Esophagus muscularis mucosa (tissue), 4 donors: ENCODE measurements around the gene ZDHHC20.

ENCODE experiments used
- CTCF ChIP-seq, 3 experiments: fragments of 200-600 bp in 2 of 3; fragments of 450-650 bp in 1 of 3; sonication (generic) in 2 of 3; IDR thresholded peaks; one replicate each; pipeline ENCODE4 v1.5.1; 2017 to 2019; ENCODE audit warnings: antibody characterized with exemption in 3 of 3, mild to moderate bottlenecking in 2 of 3, moderate library complexity in 1 of 3
- EP300 ChIP-seq: sonication (generic); formaldehyde crosslinking; IDR thresholded peaks from one replicate; pipeline ENCODE4 v1.6.1; 2017; ENCODE audit warnings: antibody characterized with exemption
- POLR2A ChIP-seq: fragments of 450-650 bp; IDR thresholded peaks from one replicate; pipeline ENCODE4 v1.6.1; 2017; ENCODE audit warnings: antibody characterized with exemption, moderate library complexity, mild to moderate bottlenecking, low read depth
- POLR2AphosphoS5 ChIP-seq, 2 donors: sonication (generic); formaldehyde crosslinking; IDR thresholded peaks; one replicate each; pipeline ENCODE4 v1.6.1; 2017; ENCODE audit warnings: antibody characterized with exemption in 2 of 2

GRCh38 chr13:21324803-21325202 is 134.3 kb downstream of the ZDHHC20 start:
- TF ChIP-seq CTCF (IDR thresholded peaks at IDR 0.05) (no peak), POLR2AphosphoS5 (IDR thresholded peaks at IDR 0.05) (no peak), POLR2A (no peak), EP300 (no peak)
